GM21390 (cell line): ENCODE results near the gene HORMAD1.
"Not testable (repeated sequence)": the region's sequence is repeated elsewhere in the genome, so short reads cannot be mapped to it uniquely, and the experiment has no call there.

Experiments used
- ATAC-seq: cut with Tn5 transposase; IDR thresholded peaks from one replicate; pipeline ENCODE4 v1.9.1; 2021; ENCODE audit not compliant: unreplicated experiment

HORMAD1 gene

GRCh38 chr1:150696995-150697927 is 23.4 kb downstream of the HORMAD1 start, which contains the start of gene GOLPH3L:
Gene GOLPH3L, minus strand, starts transcription at chr1:150697154. Its CDS starts 2,316 bp downstream, at chr1:150694838.
- ATAC-seq: peak; percentile 97

GRCh38 chr1:150696590-150696989 is 24.1 kb downstream of the HORMAD1 start:
- no peak for ATAC-seq

GRCh38 chr1:150696162-150696561 is 24.5 kb downstream of the HORMAD1 start:
- ATAC-seq: no peak

GRCh38 chr1:150695561-150695960 is 25.1 kb downstream of the HORMAD1 start:
- no peak for ATAC-seq

GRCh38 chr1:150692720-150693119 is 28.0 kb downstream of the HORMAD1 start:
- ATAC-seq: no peak

GRCh38 chr1:150688763-150689162 is 31.9 kb downstream of the HORMAD1 start:
- ATAC-seq: no peak

GRCh38 chr1:150686275-150686674 is 34.4 kb downstream of the HORMAD1 start:
- ATAC-seq: no peak

- no peak for ATAC-seq
Observed at GRCh38 chr1:150683914-150684313, 36.8 kb downstream of the HORMAD1 start.

GRCh38 chr1:150678988-150679387 is 41.7 kb downstream of the HORMAD1 start:
- no peak for ATAC-seq

- no peak for ATAC-seq
Observed at GRCh38 chr1:150674881-150675280, 45.8 kb downstream of the HORMAD1 start.

DNA sequence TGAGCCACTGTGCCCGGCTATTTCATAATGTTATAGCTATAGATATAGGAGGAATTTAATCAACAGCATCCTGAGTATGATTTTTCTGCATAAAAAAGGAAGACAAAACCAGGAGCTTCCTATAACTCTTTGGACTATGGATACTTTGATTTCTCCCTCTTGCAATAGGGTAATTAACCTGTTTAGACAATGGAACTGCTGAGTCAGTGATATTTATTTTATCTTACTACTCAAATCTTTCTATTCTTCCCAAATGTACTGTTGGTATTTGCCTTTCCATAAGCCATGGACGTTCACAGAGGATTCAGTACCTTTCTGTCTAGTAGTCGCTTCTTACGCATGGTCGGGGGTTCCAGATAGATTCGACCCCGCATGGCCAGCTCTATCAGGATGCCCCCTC is 57.4 kb downstream of the HORMAD1 start:
- ATAC-seq: no peak

DNA sequence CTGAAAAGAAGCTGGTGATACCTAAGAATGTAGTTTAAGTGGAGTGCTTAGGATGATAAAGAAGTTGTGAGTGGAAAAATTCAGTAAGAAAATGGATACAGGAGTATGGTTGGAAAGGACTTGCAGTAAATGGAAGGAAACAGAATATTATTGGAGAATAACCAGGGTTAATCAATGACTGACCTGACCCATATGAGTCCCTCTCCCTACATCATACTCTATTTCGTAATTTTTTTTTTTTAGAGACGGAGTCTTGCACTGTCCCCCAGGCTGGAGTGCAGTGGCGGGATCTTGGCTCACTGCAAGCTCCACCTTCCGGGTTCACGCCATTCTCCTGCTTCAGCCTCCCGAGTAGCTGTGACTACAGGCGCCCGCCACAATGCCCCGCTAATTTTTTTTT is 57.9 kb downstream of the HORMAD1 start:
- ATAC-seq: no peak

DNA sequence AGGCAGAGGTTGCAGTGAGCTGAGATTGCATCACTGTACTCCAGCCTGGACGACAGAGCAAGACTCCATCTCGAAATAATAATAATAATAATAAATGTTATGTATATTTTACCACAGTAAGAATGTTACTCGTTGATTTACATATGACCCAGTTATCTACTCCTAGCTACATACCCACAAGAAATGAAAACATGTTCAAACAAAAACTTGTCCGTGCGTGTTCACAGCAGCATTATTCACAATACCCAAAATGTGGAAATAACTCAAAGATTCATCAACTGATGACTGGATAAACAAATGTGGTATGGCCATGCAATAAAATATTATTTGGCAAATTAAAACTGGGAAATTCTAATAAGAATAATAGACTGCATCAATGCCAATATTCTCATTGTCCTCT is 59.5 kb downstream of the HORMAD1 start:
- no peak for ATAC-seq

- no peak for ATAC-seq
Observed at GRCh38 chr1:150660584-150660983, 60.1 kb downstream of the HORMAD1 start.

DNA sequence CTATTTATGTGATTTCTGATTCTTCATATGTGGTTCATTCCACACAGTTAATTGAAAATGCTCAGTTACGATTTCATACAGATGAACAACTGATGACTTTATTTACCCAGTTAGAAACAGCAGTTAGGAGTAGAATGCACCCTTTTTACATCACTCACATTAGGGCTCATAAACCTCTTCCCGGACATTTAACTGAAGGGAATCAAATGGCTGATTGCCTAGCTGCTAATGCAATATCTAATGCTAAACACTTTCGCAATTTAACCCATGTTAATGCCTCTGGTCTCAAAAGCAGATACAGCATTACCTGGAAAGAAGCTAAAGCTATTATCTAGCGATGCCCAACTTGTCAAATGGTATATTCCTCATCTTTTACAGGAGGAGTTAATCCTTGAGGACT is 63.6 kb downstream of the HORMAD1 start:
- not testable (repeated sequence) for ATAC-seq

GRCh38 chr1:150654635-150655034 is 66.1 kb downstream of the HORMAD1 start:
- ATAC-seq: not testable (repeated sequence)

GRCh38 chr1:150650193-150650592 is 70.5 kb downstream of the HORMAD1 start:
- ATAC-seq: no peak

- ATAC-seq: no peak
Observed at GRCh38 chr1:150649441-150650075, 71.1 kb downstream of the HORMAD1 start.
